ENCODE data around the gene EFCAB11. TPM values are rescaled to one million over a fixed set of nuclear protein-coding genes. Genes with fewer than 3 reads are reported as not detected.
A peak's percentile ranks its signal among the peaks of the same experiment; 100 is the strongest.

EFCAB11 gene
- polyA plus RNA-seq, 1 donor (not counting 4 experiments of a cell fraction or from before 2014, with no cell fraction given), result 12.9 TPM

DNA sequence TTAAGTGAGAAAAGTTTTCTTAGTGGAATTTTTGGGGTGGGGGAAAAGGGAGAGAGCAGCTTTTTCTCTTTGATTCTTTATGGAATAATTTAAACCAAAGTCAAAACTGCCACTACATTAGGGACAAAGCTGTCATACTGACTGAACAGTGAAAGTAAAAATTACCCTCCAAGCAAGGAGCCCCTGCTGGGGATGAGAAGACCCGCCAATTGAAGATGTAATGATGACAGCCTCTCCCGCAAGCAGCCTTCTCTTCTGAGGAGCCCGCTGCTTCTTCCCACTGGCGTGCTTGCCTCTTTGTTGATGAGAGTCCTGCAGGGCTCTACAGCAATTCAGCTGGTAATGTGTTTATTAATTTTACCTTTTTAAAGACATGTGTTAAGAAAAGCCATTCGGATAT, 151.0 kb downstream of the EFCAB11 start:
- TF ChIP-seq, protein P1, sequence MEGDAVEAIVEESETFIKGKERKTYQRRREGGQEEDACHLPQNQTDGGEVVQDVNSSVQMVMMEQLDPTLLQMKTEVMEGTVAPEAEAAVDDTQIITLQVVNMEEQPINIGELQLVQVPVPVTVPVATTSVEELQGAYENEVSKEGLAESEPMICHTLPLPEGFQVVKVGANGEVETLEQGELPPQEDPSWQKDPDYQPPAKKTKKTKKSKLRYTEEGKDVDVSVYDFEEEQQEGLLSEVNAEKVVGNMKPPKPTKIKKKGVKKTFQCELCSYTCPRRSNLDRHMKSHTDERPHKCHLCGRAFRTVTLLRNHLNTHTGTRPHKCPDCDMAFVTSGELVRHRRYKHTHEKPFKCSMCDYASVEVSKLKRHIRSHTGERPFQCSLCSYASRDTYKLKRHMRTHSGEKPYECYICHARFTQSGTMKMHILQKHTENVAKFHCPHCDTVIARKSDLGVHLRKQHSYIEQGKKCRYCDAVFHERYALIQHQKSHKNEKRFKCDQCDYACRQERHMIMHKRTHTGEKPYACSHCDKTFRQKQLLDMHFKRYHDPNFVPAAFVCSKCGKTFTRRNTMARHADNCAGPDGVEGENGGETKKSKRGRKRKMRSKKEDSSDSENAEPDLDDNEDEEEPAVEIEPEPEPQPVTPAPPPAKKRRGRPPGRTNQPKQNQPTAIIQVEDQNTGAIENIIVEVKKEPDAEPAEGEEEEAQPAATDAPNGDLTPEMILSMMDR (optimal IDR thresholded peaks at IDR 0.05 in 1 of 3, IDR thresholded peaks at IDR 0.05 in 1 of 3, conservative IDR thresholded peaks at IDR 0.05 in 1 of 3; ENCODE audit: extremely low read depth in 1 of 3, insufficient read depth in 2 of 3, low read length in 3 of 3), result no peak
- no peak for TF ChIP-seq EZH2 (IDR thresholded peaks at IDR 0.05; ENCODE audit: low read length)
- Histone ChIP-seq H2AFZ (ENCODE audit: control insufficient read depth, low read length) (no peak overlapping the region), H3K79me2 (ENCODE audit: control insufficient read depth, insufficient read depth, low read length) (no peaks in the 10 kb centered on the region), H3K36me3 (ENCODE audit: control insufficient read depth in 2 of 2, extremely low read depth in 1 of 2, insufficient read depth in 2 of 2, low read length in 2 of 2) (no peaks in the 10 kb centered on the region), H3K9me3 (ENCODE audit: control insufficient read depth, low read depth, low read length) (no peaks in the 10 kb centered on the region), H3K27ac (ENCODE audit: control insufficient read depth, insufficient read depth, low read length) (no peak overlapping the region), H3K4me2 (ENCODE audit: control insufficient read depth, extremely low read depth, insufficient read depth, low read depth, low read length) (no peak overlapping the region), H3K4me1 (ENCODE audit: control insufficient read depth, extremely low read depth, insufficient read depth, low read length) (peaks cover 18% of the 10 kb centered on the region), H3K9ac (ENCODE audit: control insufficient read depth, extremely low read depth, insufficient read depth, low read length) (no peak overlapping the region), H4K20me1 (ENCODE audit: control insufficient read depth, extremely low read depth, insufficient read depth, low read length) (no peaks in the 10 kb centered on the region), H3K27me3 (ENCODE audit: control insufficient read depth, extremely low read depth, insufficient read depth, low read length) (no peaks in the 10 kb centered on the region), H3K4me3 (ENCODE audit: control insufficient read depth in 2 of 3, extremely low read depth in 1 of 3, insufficient read depth in 2 of 3, low read depth in 1 of 3, low read length in 3 of 3) (no peak overlapping the region), H3K9me1 (ENCODE audit: control insufficient read depth, extremely low read depth, insufficient read depth, low read length) (no peaks in the 10 kb centered on the region)
- no peak for DNase-seq (ENCODE audit: low read depth, low spot score)
- dilution Hi-C loops (cut with MboI; ENCODE audit: extremely low pct_ligation_motif_present, low sequenced_read_pairs), result no loop called here
- no peak for FAIRE-seq

DNA sequence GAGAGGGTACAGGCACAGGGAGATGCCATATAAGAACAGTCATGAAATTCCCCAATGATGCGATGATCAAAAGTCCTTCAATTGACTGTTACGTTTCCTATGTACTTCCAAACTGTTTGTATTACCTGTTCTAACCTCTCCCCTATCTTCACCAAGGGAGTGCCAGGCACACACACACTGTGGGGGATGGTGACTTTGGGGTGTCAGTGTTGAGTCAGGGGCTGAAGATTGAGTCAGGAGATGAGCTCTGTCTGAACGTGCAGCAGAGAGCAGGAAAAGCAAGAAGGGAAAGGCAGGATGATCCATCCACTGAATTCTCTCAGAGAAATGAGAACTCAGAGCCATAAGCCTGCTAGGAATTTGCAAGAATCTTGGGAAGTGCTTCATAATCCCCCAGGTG, 153.4 kb downstream of the EFCAB11 start:
- H4K20me1 ChIP-seq (ENCODE audit: control insufficient read depth, extremely low read depth, insufficient read depth, low read length), result no peaks in the 10 kb centered on the region
- H3K4me2 ChIP-seq (ENCODE audit: control insufficient read depth, extremely low read depth, insufficient read depth, low read depth, low read length), result peak overlapping the region; percentile 44
- no peaks in the 10 kb centered on the region for H3K36me3 ChIP-seq (ENCODE audit: control insufficient read depth in 2 of 2, extremely low read depth in 1 of 2, insufficient read depth in 2 of 2, low read length in 2 of 2)
- no peak for TF ChIP-seq EZH2 (IDR thresholded peaks at IDR 0.05; ENCODE audit: low read length)
- TF ChIP-seq, protein P1 (optimal IDR thresholded peaks at IDR 0.05 in 1 of 3, IDR thresholded peaks at IDR 0.05 in 1 of 3, conservative IDR thresholded peaks at IDR 0.05 in 1 of 3; ENCODE audit: extremely low read depth in 1 of 3, insufficient read depth in 2 of 3, low read length in 3 of 3), result peak in 1 of 3 experiments; percentile 0
- peak overlapping the region; percentile 76 for H3K27ac ChIP-seq (ENCODE audit: control insufficient read depth, insufficient read depth, low read length)
- no peaks in the 10 kb centered on the region for H3K9me3 ChIP-seq (ENCODE audit: control insufficient read depth, low read depth, low read length)
- no peak overlapping the region for H2AFZ ChIP-seq (ENCODE audit: control insufficient read depth, low read length)
- DNase-seq (ENCODE audit: low read depth, low spot score) (peak; percentile 96), FAIRE-seq (peak; percentile 99)
- no peaks in the 10 kb centered on the region for H3K9me1 ChIP-seq (ENCODE audit: control insufficient read depth, extremely low read depth, insufficient read depth, low read length)
- dilution Hi-C loops (cut with MboI; ENCODE audit: extremely low pct_ligation_motif_present, low sequenced_read_pairs), result no loop called here
- H3K27me3 ChIP-seq (ENCODE audit: control insufficient read depth, extremely low read depth, insufficient read depth, low read length), result no peaks in the 10 kb centered on the region
- peak overlapping the region; percentile 26 for H3K9ac ChIP-seq (ENCODE audit: control insufficient read depth, extremely low read depth, insufficient read depth, low read length)
- no peaks in the 10 kb centered on the region for H3K79me2 ChIP-seq (ENCODE audit: control insufficient read depth, insufficient read depth, low read length)
- H3K4me1 ChIP-seq (ENCODE audit: control insufficient read depth, extremely low read depth, insufficient read depth, low read length), result peaks cover 17% of the 10 kb centered on the region
- H3K4me3 ChIP-seq (ENCODE audit: control insufficient read depth in 2 of 3, extremely low read depth in 1 of 3, insufficient read depth in 2 of 3, low read depth in 1 of 3, low read length in 3 of 3), result no peak overlapping the region
